Caco-2 (cell line): ENCODE results near the gene FADS6. TPM values are rescaled to one million over a fixed set of nuclear protein-coding genes. Genes with fewer than 3 reads are reported as not detected.

ENCODE experiments used
- BruUV-seq: library from RNA; stranded (reverse); fragments of 400-500 nt; replicated peaks from 2 replicates; lab custom pipeline; 2021; lab: Mats Ljungman, UMichigan
- CTCF ChIA-PET: fragments of 300-600 bp; sonication (Branson Sonifier 250); formaldehyde crosslinking; loops from one replicate; lab custom pipeline; 2022; ENCODE audit warnings: antibody characterized with exemption; lab: Charles Lee
- POLR2A ChIA-PET: fragments of 300-600 bp; sonication (Branson Sonifier 250); formaldehyde crosslinking; loops from one replicate; lab custom pipeline; 2022; ENCODE audit warnings: antibody characterized with exemption; lab: Charles Lee
- DNase-seq, 2 experiments: peaks; one replicate each; pipeline versions ENCODE4 v3.0.0 to v3.0.0-alpha.2; 2020 to 2022
- H3K27me3 ChIP-seq: replicated peaks from 2 replicates; pipeline ENCODE4 v1.6.0; 2011; ENCODE audit warnings: low read length; ENCODE audit not compliant: control insufficient read depth, insufficient read depth
- H3K36me3 ChIP-seq: 2 replicates; pipeline ENCODE4 v1.5.1; 2011; ENCODE audit warnings: low read length; ENCODE audit not compliant: control insufficient read depth, insufficient read depth
- H3K4me1 ChIP-seq: fragments of 250-450 bp; sonication (Bioruptor Pico); 2 replicates; pipeline ENCODE4 v1.5.1; 2020; ENCODE audit warnings: mild to moderate bottlenecking
- H3K4me3 ChIP-seq: 2 replicates; pipeline ENCODE4 v1.5.1; 2011; ENCODE audit warnings: low read depth, mild to moderate bottlenecking, control low read depth, low read length
- H3K9me3 ChIP-seq: fragments of 250-450 bp; sonication (Bioruptor Pico); 2 replicates; pipeline ENCODE4 v1.5.1; 2020; ENCODE audit warnings: mild to moderate bottlenecking, moderate library complexity
- H3K27ac Mint-ChIP-seq: one replicate; pipeline ENCODE4 v1.8.0; 2022; ENCODE audit warnings: mixed read lengths; ENCODE audit not compliant: unreplicated experiment
- H3K27me3 Mint-ChIP-seq: one replicate; pipeline ENCODE4 v1.8.0; 2022; ENCODE audit warnings: mixed read lengths; ENCODE audit not compliant: insufficient read depth, unreplicated experiment
- H3K36me3 Mint-ChIP-seq: one replicate; pipeline ENCODE4 v1.8.0; 2022; ENCODE audit warnings: mild to moderate bottlenecking, mixed read lengths; ENCODE audit not compliant: insufficient read depth, unreplicated experiment
- H3K4me1 Mint-ChIP-seq: one replicate; pipeline ENCODE4 v1.8.0; 2022; ENCODE audit warnings: low read depth, mixed read lengths; ENCODE audit not compliant: unreplicated experiment
- H3K4me3 Mint-ChIP-seq: one replicate; pipeline ENCODE4 v1.8.0; 2022; ENCODE audit warnings: mild to moderate bottlenecking, moderate library complexity, mixed read lengths; ENCODE audit not compliant: unreplicated experiment
- H3K9me3 Mint-ChIP-seq: one replicate; pipeline ENCODE4 v1.8.0; 2022; ENCODE audit warnings: mixed read lengths; ENCODE audit not compliant: unreplicated experiment
- CTCF ChIP-seq, 2 experiments: fragments of 200-600 bp in 1 of 2; IDR thresholded peaks; 1 replicate in 1 of 2; 2 replicates in 1 of 2; pipeline versions ENCODE4 v1.5.1 to v1.8.0; 2011 to 2022; ENCODE audit warnings: antibody characterized with exemption in 1 of 2, control low read depth in 1 of 2, inconsistent platforms in 1 of 2, low read depth in 1 of 2, low read length in 1 of 2, mild to moderate bottlenecking in 1 of 2, moderate library complexity in 1 of 2; ENCODE audit not compliant: insufficient read depth in 1 of 2, severe bottlenecking in 1 of 2, unreplicated experiment in 1 of 2
- intact Hi-C: fragments of 100-400 bp; cut with micrococcal nuclease; formaldehyde crosslinking; loops from one replicate; pipeline ENCODE4 v1.10.0; 2022; ENCODE audit not compliant: unreplicated experiment
- total RNA-seq: library from RNA; stranded (reverse); gene quantifications from 2 replicates; pipeline ENCODE4 v1.2.3, GENCODE V29; 2022

Gene FADS6
- total RNA-seq, 1 experiment from 2014 or later, result 2.6 TPM

GRCh38 chr17:74863420-74864296 is 29.8 kb downstream of the FADS6 start:
- H3K27me3 Mint-ChIP-seq, result peaks cover 13% of the 10 kb centered on the region
- Histone ChIP-seq H3K4me1 (peaks cover 32% of the 10 kb centered on the region), H3K4me3 (no peak overlapping the region), H3K27me3 (peaks cover 9% of the 10 kb centered on the region), H3K9me3 (no peaks in the 10 kb centered on the region), H3K36me3 (peaks cover 3% of the 10 kb centered on the region; the same call in 1 of the 2 replicates)
- no peak for TF ChIP-seq CTCF (IDR thresholded peaks at IDR 0.05; ENCODE audit: insufficient read depth in 1 of 2, low read depth in 1 of 2, low read length in 1 of 2, severe bottlenecking in 1 of 2, unreplicated experiment in 1 of 2)
- no peak overlapping the region for H3K27ac Mint-ChIP-seq
- no TSS peak for BruUV-seq
- DNase-seq, result no peak
- H3K36me3 Mint-ChIP-seq, result peaks cover 21% of the 10 kb centered on the region
- no peaks in the 10 kb centered on the region for H3K9me3 Mint-ChIP-seq
- ChIA-PET POLR2A (interaction anchor here (0.8 kb wide), 1 partner anchor 9 kb away, joined by 3 read pairs; the partner anchor contains the start of gene FDXR), CTCF (interaction anchor here (0.6 to 3.7 kb wide), 9 partner anchors 9 to 1015 kb away, joined by 3 to 43 read pairs (median 8); partner anchors contain the start of gene FDXR)
- H3K4me3 Mint-ChIP-seq, result no peak overlapping the region
- intact Hi-C loops, result loop anchor here (2.0 kb wide), 1 partner anchor 119 kb away; no protein-coding TSS in a partner anchor
- H3K4me1 Mint-ChIP-seq, result peaks cover 8% of the 10 kb centered on the region

- H3K27ac Mint-ChIP-seq, result no peak overlapping the region
- peaks cover 8% of the 10 kb centered on the region for H3K4me1 Mint-ChIP-seq
- H3K36me3 Mint-ChIP-seq, result peaks cover 17% of the 10 kb centered on the region
- no TSS peak for BruUV-seq
- CTCF ChIA-PET, result interaction anchor here (0.6 to 4.9 kb wide), 16 partner anchors 8 to 401 kb away, joined by 3 to 43 read pairs (median 5); partner anchors contain the start of genes FDXR, MRPL58 and RAB37
- DNase-seq, result no peak
- intact Hi-C loops, result loop anchor here (1.0 kb wide), 1 partner anchor 72 kb away; no protein-coding TSS in a partner anchor
- no peak overlapping the region for H3K4me3 ChIP-seq
- no peaks in the 10 kb centered on the region for H3K9me3 Mint-ChIP-seq
- peaks cover 3% of the 10 kb centered on the region; the same call in 1 of the 2 replicates for H3K36me3 ChIP-seq
- H3K4me3 Mint-ChIP-seq, result no peak overlapping the region
- peaks cover 32% of the 10 kb centered on the region for H3K4me1 ChIP-seq
- H3K9me3 ChIP-seq, result no peaks in the 10 kb centered on the region
- TF ChIP-seq CTCF (IDR thresholded peaks at IDR 0.05; ENCODE audit: insufficient read depth in 1 of 2, low read depth in 1 of 2, low read length in 1 of 2, severe bottlenecking in 1 of 2, unreplicated experiment in 1 of 2), result no peak
- POLR2A ChIA-PET, result interaction anchor here (0.8 to 1.7 kb wide), 3 partner anchors 10 to 11 kb away, joined by 3 to 12 read pairs (median 4); partner anchors contain the start of gene FDXR
- H3K27me3 ChIP-seq, result peaks cover 11% of the 10 kb centered on the region
- peaks cover 15% of the 10 kb centered on the region for H3K27me3 Mint-ChIP-seq
Measured at GRCh38 chr17:74862919-74863318, 30.5 kb downstream of the FADS6 start.
